Lower lobe of right lung (tissue), 2 donors: ENCODE data around the gene MYL3. TPM values are rescaled to one million over a fixed set of nuclear protein-coding genes. Genes with fewer than 3 reads are reported as not detected.
A peak's percentile ranks its signal among the peaks of the same experiment; 100 is the strongest.

Source experiments
- ATAC-seq, 2 donors: fragments of 200-7000 bp; cut with Tn5 transposase; one replicate each; pipeline ENCODE4 v1.9.1; 2020 to 2022; ENCODE audit warnings: mild to moderate bottlenecking in 2 of 2, moderate library complexity in 2 of 2
- DNase-seq: peaks from one replicate; pipeline ENCODE4 v3.0.0-alpha.2; 2020
- H3K27ac ChIP-seq: fragments of 200-600 bp; one replicate; pipeline ENCODE4 v1.8.0; 2022
- H3K27me3 ChIP-seq: fragments of 200-600 bp; one replicate; pipeline ENCODE4 v1.8.0; 2022; ENCODE audit warnings: low read depth
- H3K36me3 ChIP-seq: fragments of 200-600 bp; one replicate; pipeline ENCODE4 v1.8.0; 2022; ENCODE audit warnings: mild to moderate bottlenecking
- H3K4me1 ChIP-seq: fragments of 200-600 bp; one replicate; pipeline ENCODE4 v1.8.0; 2022
- H3K4me3 ChIP-seq: fragments of 200-600 bp; one replicate; pipeline ENCODE4 v1.8.0; 2022; ENCODE audit warnings: mild to moderate bottlenecking
- H3K9me3 ChIP-seq: fragments of 200-600 bp; one replicate; pipeline ENCODE4 v1.8.0; 2022
- intact Hi-C: fragments of 100-400 bp; cut with DNase I; formaldehyde crosslinking; loops from one replicate; pipeline ENCODE4 v1.11.0; 2022
- total RNA-seq: library from RNA; stranded (reverse); fragmentation: NEBNext Ultra II Directional; extraction: Animal tissue kit (Norgen Biotek cat#: 25700); gene quantifications from one replicate; pipeline ENCODE4 v1.2.1, GENCODE V29; 2021
- TF ChIP-seq, protein P1 (sequence below): fragments of 200-600 bp; IDR thresholded peaks from one replicate; pipeline ENCODE4 v1.8.0; 2022; ENCODE audit warnings: antibody characterized with exemption, mild to moderate bottlenecking
- donor health status: DM: no; HTN: yes; CAD: no; lungs with severe emphysema.

Gene MYL3
- total RNA-seq, 1 donor from 2014 or later = 2.0 TPM

DNA sequence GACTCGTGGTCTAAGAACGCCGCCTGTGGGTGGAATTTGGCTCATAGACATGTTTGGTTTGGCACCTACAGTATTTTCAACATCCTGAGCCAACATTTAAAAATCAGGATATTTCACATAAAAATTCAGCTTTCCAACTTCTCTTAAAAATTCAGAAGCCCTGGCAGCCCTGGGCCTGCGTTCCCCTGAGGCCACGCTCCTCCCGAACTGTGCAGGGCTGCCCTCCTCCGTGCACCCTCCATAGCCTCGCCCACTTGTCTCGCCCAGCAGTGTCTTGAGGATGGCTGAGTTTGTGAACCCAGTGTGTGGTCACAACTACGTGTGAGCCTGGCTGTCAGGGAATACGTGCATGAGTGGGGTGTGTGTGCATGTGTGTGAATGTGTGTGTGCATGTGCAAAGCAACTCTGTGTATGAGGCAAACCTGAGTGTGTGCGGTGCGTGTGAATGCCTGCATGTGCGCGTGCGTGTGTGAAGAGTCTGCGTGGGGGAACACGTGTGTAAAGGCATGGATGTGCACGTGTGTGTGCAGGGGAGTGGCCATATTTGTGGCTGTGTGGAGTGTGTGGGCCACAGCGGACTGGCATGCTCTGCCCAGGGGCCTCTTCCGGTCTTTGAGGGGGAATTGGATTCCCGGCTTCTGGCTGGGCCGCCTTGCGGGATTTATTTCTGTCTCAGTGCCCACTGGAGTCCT, 45.2 kb upstream of the MYL3 start:
- H3K9me3 ChIP-seq = no peaks in the 10 kb centered on the region
- H3K36me3 ChIP-seq = no peaks in the 10 kb centered on the region
- H3K27me3 ChIP-seq = peaks cover 4% of the 10 kb centered on the region
- intact Hi-C loops = no loop called here
- peak; percentile 9 to 34 for ATAC-seq
- TF ChIP-seq, protein P1, sequence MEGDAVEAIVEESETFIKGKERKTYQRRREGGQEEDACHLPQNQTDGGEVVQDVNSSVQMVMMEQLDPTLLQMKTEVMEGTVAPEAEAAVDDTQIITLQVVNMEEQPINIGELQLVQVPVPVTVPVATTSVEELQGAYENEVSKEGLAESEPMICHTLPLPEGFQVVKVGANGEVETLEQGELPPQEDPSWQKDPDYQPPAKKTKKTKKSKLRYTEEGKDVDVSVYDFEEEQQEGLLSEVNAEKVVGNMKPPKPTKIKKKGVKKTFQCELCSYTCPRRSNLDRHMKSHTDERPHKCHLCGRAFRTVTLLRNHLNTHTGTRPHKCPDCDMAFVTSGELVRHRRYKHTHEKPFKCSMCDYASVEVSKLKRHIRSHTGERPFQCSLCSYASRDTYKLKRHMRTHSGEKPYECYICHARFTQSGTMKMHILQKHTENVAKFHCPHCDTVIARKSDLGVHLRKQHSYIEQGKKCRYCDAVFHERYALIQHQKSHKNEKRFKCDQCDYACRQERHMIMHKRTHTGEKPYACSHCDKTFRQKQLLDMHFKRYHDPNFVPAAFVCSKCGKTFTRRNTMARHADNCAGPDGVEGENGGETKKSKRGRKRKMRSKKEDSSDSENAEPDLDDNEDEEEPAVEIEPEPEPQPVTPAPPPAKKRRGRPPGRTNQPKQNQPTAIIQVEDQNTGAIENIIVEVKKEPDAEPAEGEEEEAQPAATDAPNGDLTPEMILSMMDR = peak; percentile 27
- peak; percentile 46 for DNase-seq
- H3K4me1 ChIP-seq = peaks cover 22% of the 10 kb centered on the region
- H3K27ac ChIP-seq = no peak overlapping the region
- no peak overlapping the region for H3K4me3 ChIP-seq

DNA sequence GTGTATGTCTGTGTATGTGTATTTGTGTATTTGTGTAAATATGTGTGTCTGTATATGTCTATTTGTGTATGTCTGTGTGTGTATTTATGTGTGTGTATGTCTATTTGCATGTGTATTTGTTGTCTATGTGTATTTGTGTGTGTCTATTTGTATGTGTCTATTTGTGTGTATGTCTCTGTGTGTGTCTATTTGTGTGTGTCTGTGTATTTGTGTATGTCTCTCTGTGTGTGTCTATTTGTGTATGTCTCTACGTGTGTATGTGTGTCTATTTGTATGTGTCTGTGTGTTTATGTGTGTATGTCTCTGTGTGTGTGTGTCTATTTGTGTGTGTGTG, 44.7 kb upstream of the MYL3 start:
- intact Hi-C loops = no loop called here
- Histone ChIP-seq H3K27ac (no peak overlapping the region), H3K4me1 (peaks cover 19% of the 10 kb centered on the region), H3K9me3 (no peaks in the 10 kb centered on the region), H3K36me3 (no peaks in the 10 kb centered on the region), H3K4me3 (no peak overlapping the region), H3K27me3 (peaks cover 4% of the 10 kb centered on the region)
- ATAC-seq (no peak), DNase-seq (no peak)
- TF ChIP-seq, protein P1 = no peak

GRCh38 chr3:46907271-46907670, 44.0 kb upstream of the MYL3 start:
- H3K36me3 ChIP-seq = no peaks in the 10 kb centered on the region
- TF ChIP-seq, protein P1 = no peak
- no peak overlapping the region for H3K27ac ChIP-seq
- H3K4me1 ChIP-seq = peaks cover 19% of the 10 kb centered on the region
- intact Hi-C loops = no loop called here
- H3K4me3 ChIP-seq = no peak overlapping the region
- H3K9me3 ChIP-seq = no peaks in the 10 kb centered on the region
- peaks cover 4% of the 10 kb centered on the region for H3K27me3 ChIP-seq
- DNase-seq = peak; percentile 38
- ATAC-seq = no peak

GRCh38 chr3:46906471-46907058, 43.3 kb upstream of the MYL3 start:
- Histone ChIP-seq H3K4me3 (no peak overlapping the region), H3K27me3 (peaks cover 4% of the 10 kb centered on the region), H3K4me1 (peaks cover 19% of the 10 kb centered on the region), H3K36me3 (no peaks in the 10 kb centered on the region), H3K9me3 (no peaks in the 10 kb centered on the region), H3K27ac (no peak overlapping the region)
- intact Hi-C loops = no loop called here
- peak; percentile 20 for DNase-seq
- TF ChIP-seq, protein P1 = no peak
- ATAC-seq = no peak

- intact Hi-C loops = no loop called here
- TF ChIP-seq, protein P1 = no peak
- Histone ChIP-seq H3K4me3 (no peak overlapping the region), H3K4me1 (peaks cover 19% of the 10 kb centered on the region), H3K27me3 (peaks cover 4% of the 10 kb centered on the region), H3K27ac (no peak overlapping the region), H3K36me3 (no peaks in the 10 kb centered on the region), H3K9me3 (no peaks in the 10 kb centered on the region)
- DNase-seq (peak; percentile 30), ATAC-seq (no peak)
Observed at GRCh38 chr3:46905661-46906451, 42.6 kb upstream of the MYL3 start.
